Measurements from ENCODE around the gene THRAP3.

THRAP3 gene

GRCh38 chr1:36307601-36308330, 83.5 kb downstream of the THRAP3 start:
- TF ChIP-seq CTCF (conservative IDR thresholded peaks at IDR 0.05) = no peak
- peak overlapping the region; percentile 78; the same call in 1 of the 2 replicates for H3K27ac ChIP-seq

GRCh38 chr1:36309397-36309796, 85.2 kb downstream of the THRAP3 start:
- TF ChIP-seq CTCF (conservative IDR thresholded peaks at IDR 0.05) = no peak
- H3K27ac ChIP-seq = no peak overlapping the region

- H3K27ac ChIP-seq = no peak overlapping the region
- no peak for TF ChIP-seq CTCF (conservative IDR thresholded peaks at IDR 0.05)
These were observed 96.1 kb downstream of the THRAP3 start for GRCh38 chr1:36320291-36320761.

GRCh38 chr1:36320767-36321118, 96.5 kb downstream of the THRAP3 start:
- no peak overlapping the region for H3K27ac ChIP-seq
- no peak for TF ChIP-seq CTCF (conservative IDR thresholded peaks at IDR 0.05)

- H3K27ac ChIP-seq = no peak overlapping the region
- no peak for TF ChIP-seq CTCF (conservative IDR thresholded peaks at IDR 0.05)
These were observed 97.1 kb downstream of the THRAP3 start for GRCh38 chr1:36321119-36321951.

GRCh38 chr1:36322041-36322785, 98.0 kb downstream of the THRAP3 start:
- H3K27ac ChIP-seq = no peak overlapping the region
- no peak for TF ChIP-seq CTCF (conservative IDR thresholded peaks at IDR 0.05)

Data from VCaP (cell line).